OCI-LY1 (cell line): ENCODE data around the gene OLFML1.

Experiments used
- CTCF ChIP-seq: fragments of 200-600 bp; sonication (generic), shearing (Covaris generic); IDR thresholded peaks from 2 replicates; pipeline ENCODE4 v1.5.1; 2017; ENCODE audit warnings: mild to moderate bottlenecking, antibody characterized with exemption, low read length, moderate library complexity, mixed read lengths
- EZH2 ChIP-seq: fragments of 200-600 bp; sonication (generic), shearing (Covaris generic); IDR thresholded peaks from 2 replicates; pipeline ENCODE4 v1.8.0; 2017; ENCODE audit warnings: borderline replicate concordance, mixed run types, mild to moderate bottlenecking, antibody characterized with exemption, low read length, moderate library complexity, mixed read lengths

- TF ChIP-seq CTCF: no peak
- TF ChIP-seq EZH2: no peak
Measured at GRCh38 chr11:7454854-7455253, 30.5 kb upstream of the OLFML1 start.
